Parathyroid adenoma (tissue), 2 donors: ENCODE data around the gene TSHZ2.

Experiments
- H2AFZ ChIP-seq: fragments of 300-600 bp; sonication (generic); one replicate; pipeline ENCODE4 v1.7.0; 2017; ENCODE audit warnings: antibody characterized with exemption, mild to moderate bottlenecking
- H3K27ac ChIP-seq: fragments of 300-600 bp; sonication (generic); one replicate; pipeline ENCODE4 v1.7.0; 2017
- H3K27me3 ChIP-seq: fragments of 300-600 bp; sonication (generic); one replicate; pipeline ENCODE4 v1.7.0; 2017; ENCODE audit warnings: low read length; ENCODE audit not compliant: control insufficient read depth, insufficient read depth
- H3K36me3 ChIP-seq: fragments of 300-600 bp; sonication (generic); one replicate; pipeline ENCODE4 v1.7.0; 2017; ENCODE audit warnings: low read length; ENCODE audit not compliant: control insufficient read depth, insufficient read depth
- H3K4me1 ChIP-seq: fragments of 300-600 bp; sonication (generic); one replicate; pipeline ENCODE4 v1.7.0; 2017; ENCODE audit warnings: control low read depth
- H3K4me2 ChIP-seq: fragments of 300-600 bp; sonication (generic); one replicate; pipeline ENCODE4 v1.7.0; 2017; ENCODE audit warnings: low read length
- H3K4me3 ChIP-seq: fragments of 300-600 bp; sonication (generic); one replicate; pipeline ENCODE4 v1.7.0; 2017; ENCODE audit warnings: low read depth, low read length
- H3K79me2 ChIP-seq: fragments of 300-600 bp; sonication (generic); one replicate; pipeline ENCODE4 v1.7.0; 2017; ENCODE audit warnings: control low read depth
- H3K9ac ChIP-seq: fragments of 300-600 bp; sonication (generic); one replicate; pipeline ENCODE4 v1.7.0; 2017; ENCODE audit warnings: mild to moderate bottlenecking
- H3K9me3 ChIP-seq: fragments of 300-600 bp; sonication (generic); one replicate; pipeline ENCODE4 v1.7.0; 2017; ENCODE audit warnings: low read length; ENCODE audit not compliant: control insufficient read depth
- TF ChIP-seq, protein P1 (sequence below): fragments of 300-600 bp; sonication (generic); IDR thresholded peaks from one replicate; pipeline ENCODE4 v1.7.0; 2017; ENCODE audit warnings: antibody characterized with exemption, mild to moderate bottlenecking
- donor health status: primary hyperparathyroidism.

Gene TSHZ2

DNA sequence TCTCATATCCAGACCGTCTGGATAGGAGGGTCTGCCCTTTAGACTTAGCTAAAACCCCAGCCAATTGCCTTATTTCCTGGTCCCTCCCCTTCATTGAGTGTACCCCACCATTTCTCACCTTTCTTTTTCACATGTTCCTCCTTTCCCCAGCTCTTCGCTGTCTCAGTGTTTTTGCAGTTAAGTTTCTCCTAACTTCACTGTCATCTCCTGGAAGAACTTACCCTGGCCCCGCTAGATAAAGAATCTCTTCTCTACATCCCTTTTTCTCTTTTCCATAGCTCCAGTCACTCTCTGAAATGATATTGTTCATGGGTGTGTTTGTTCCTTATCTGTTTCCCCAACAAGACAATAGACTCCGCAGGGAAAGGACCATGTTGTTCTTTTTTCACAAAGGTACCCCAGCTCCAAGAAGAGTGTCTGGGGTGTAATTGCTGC is 208.8 kb downstream of the TSHZ2 start:
- no peak overlapping the region for H3K4me2 ChIP-seq
- H3K79me2 ChIP-seq = no peaks in the 10 kb centered on the region
- H3K36me3 ChIP-seq = no peaks in the 10 kb centered on the region
- no peaks in the 10 kb centered on the region for H3K4me1 ChIP-seq
- H3K9me3 ChIP-seq = no peaks in the 10 kb centered on the region
- no peak overlapping the region for H3K27ac ChIP-seq
- H3K4me3 ChIP-seq = no peak overlapping the region
- H3K9ac ChIP-seq = no peak overlapping the region
- H3K27me3 ChIP-seq = no peaks in the 10 kb centered on the region
- TF ChIP-seq, protein P1, sequence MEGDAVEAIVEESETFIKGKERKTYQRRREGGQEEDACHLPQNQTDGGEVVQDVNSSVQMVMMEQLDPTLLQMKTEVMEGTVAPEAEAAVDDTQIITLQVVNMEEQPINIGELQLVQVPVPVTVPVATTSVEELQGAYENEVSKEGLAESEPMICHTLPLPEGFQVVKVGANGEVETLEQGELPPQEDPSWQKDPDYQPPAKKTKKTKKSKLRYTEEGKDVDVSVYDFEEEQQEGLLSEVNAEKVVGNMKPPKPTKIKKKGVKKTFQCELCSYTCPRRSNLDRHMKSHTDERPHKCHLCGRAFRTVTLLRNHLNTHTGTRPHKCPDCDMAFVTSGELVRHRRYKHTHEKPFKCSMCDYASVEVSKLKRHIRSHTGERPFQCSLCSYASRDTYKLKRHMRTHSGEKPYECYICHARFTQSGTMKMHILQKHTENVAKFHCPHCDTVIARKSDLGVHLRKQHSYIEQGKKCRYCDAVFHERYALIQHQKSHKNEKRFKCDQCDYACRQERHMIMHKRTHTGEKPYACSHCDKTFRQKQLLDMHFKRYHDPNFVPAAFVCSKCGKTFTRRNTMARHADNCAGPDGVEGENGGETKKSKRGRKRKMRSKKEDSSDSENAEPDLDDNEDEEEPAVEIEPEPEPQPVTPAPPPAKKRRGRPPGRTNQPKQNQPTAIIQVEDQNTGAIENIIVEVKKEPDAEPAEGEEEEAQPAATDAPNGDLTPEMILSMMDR = no peak
- no peak overlapping the region for H2AFZ ChIP-seq

DNA sequence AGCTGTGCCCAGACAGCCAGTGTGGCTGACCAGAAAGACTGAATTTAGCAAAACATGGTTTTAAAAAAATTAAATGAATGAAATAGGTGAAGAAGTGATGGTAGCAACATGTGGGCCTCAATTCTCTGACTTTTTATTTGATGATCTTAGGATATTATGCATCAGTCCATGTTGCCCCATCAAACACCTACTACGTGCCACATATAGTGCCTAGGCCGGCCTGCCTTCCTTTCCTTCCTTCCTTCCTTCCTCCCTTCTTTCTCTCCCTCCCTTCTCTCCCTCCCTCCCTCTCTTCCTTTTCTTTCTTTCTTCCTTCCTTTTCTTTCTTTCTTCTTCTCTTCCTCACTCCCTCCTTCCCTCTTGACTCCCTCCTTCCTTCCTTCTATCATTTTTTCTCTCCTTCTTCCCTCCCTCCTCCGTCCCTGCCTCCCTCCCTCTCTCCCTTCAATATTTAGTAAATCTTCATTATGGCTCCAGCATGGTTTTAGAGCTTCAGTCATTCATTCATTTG is 209.8 kb downstream of the TSHZ2 start:
- H3K4me3 ChIP-seq = no peak overlapping the region
- no peaks in the 10 kb centered on the region for H3K27me3 ChIP-seq
- H3K4me2 ChIP-seq = no peak overlapping the region
- H3K79me2 ChIP-seq = no peaks in the 10 kb centered on the region
- no peaks in the 10 kb centered on the region for H3K36me3 ChIP-seq
- H3K9ac ChIP-seq = no peak overlapping the region
- no peak overlapping the region for H3K27ac ChIP-seq
- TF ChIP-seq, protein P1 = no peak
- no peaks in the 10 kb centered on the region for H3K9me3 ChIP-seq
- no peaks in the 10 kb centered on the region for H3K4me1 ChIP-seq
- H2AFZ ChIP-seq = no peak overlapping the region

DNA sequence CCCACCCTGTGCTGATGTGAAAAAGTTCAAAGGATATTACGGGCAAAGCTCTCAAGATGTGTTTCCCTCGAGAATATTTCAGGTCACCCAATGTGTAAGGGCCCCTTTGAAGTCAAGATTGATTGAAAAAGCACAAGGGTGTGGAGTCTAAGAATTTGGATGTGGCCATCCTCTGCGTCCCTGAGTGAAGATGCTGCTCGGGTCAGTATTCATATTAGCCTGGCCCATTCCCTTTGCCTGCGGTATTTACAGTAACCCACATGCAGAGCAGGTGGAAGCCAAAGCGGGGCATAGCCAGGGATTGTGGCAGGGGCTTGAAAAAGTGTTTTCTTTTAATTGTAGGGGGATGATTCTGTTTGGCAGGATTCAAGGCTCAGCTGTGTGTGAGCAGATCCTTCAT is 211.0 kb downstream of the TSHZ2 start:
- Histone ChIP-seq H3K27me3 (no peaks in the 10 kb centered on the region), H3K4me3 (no peak overlapping the region), H3K9me3 (no peaks in the 10 kb centered on the region), H3K79me2 (no peaks in the 10 kb centered on the region), H3K4me2 (no peak overlapping the region), H3K9ac (no peak overlapping the region), H3K4me1 (no peaks in the 10 kb centered on the region), H3K27ac (no peak overlapping the region), H2AFZ (no peak overlapping the region), H3K36me3 (no peaks in the 10 kb centered on the region)
- TF ChIP-seq, protein P1 = no peak

DNA sequence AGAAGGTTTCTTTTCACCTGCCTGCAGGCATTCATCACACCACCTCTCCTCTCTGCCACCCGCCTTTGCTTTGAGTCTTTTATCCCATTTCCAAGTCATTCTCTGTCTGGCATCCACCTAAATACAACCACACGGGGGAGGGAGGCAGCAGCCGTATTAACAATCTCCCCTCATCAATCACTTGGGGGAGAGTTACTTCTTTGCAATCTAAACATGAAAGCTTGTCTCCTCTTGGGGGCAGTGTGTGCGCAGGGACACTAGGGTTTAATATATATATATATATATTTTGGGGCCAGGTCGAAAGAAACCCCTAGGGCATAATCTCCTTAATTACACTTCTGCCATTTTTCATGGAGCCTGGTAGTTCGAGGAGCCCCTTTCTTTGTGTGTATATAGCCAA is 214.5 kb downstream of the TSHZ2 start:
- H3K4me3 ChIP-seq = no peak overlapping the region
- TF ChIP-seq, protein P1 = no peak
- no peaks in the 10 kb centered on the region for H3K4me1 ChIP-seq
- no peak overlapping the region for H3K9ac ChIP-seq
- no peaks in the 10 kb centered on the region for H3K79me2 ChIP-seq
- H3K27ac ChIP-seq = no peak overlapping the region
- no peaks in the 10 kb centered on the region for H3K36me3 ChIP-seq
- no peaks in the 10 kb centered on the region for H3K27me3 ChIP-seq
- H2AFZ ChIP-seq = no peak overlapping the region
- H3K9me3 ChIP-seq = no peaks in the 10 kb centered on the region
- H3K4me2 ChIP-seq = no peak overlapping the region

DNA sequence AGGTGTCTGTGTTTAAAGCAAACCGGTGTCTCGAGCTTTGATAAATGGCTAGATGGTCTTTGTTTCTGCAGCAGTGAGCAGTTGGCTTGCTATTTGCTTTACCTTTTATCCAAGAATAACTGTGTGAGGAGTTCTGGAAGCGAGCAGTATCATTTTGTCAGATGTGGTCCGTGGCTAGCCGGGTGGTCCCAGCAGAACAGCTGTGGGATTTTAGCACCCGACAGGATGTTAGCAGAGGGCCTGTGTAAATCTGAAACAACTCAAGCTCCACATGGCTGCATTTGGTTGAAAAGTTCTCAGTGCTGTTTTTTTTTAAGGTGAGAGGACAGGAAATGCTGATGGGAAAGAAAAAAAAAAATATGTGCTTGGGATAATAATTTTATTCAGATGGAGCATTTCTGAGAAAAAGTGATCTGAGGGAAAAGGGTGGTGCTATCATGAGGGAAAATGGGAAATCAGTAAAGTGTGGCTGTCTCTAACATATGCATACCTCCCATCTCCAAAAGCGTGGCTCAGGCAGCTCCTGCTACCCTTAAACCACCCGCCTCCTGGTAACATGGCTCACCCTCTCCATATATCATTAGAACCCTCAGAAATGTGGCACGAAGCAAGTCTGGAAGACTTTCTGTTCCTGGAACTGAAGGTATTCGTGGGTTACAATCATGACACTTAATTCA is 215.4 kb downstream of the TSHZ2 start:
- no peaks in the 10 kb centered on the region for H3K9me3 ChIP-seq
- no peak overlapping the region for H2AFZ ChIP-seq
- no peak overlapping the region for H3K4me3 ChIP-seq
- no peak overlapping the region for H3K4me2 ChIP-seq
- H3K79me2 ChIP-seq = no peaks in the 10 kb centered on the region
- H3K9ac ChIP-seq = no peak overlapping the region
- H3K36me3 ChIP-seq = no peaks in the 10 kb centered on the region
- H3K27me3 ChIP-seq = no peaks in the 10 kb centered on the region
- H3K27ac ChIP-seq = no peak overlapping the region
- TF ChIP-seq, protein P1 = no peak
- no peaks in the 10 kb centered on the region for H3K4me1 ChIP-seq
